A673 (cell line): ENCODE measurements around the gene PAX3.

ENCODE experiments used
- EZH2 ChIP-seq: fragments of 200-600 bp; sonication (generic); IDR thresholded peaks from 2 replicates; pipeline ENCODE4 v1.6.1; 2017; ENCODE audit warnings: borderline replicate concordance, low read depth, mild to moderate bottlenecking, mixed read lengths, antibody characterized with exemption, low read length; ENCODE audit not compliant: poor library complexity, severe bottlenecking
- TF ChIP-seq, protein P1 (sequence below): fragments of 300-800, 200-600 bp; sonication (generic); conservative IDR thresholded peaks from 2 replicates; pipeline ENCODE4 v1.5.1; 2017; ENCODE audit warnings: low read depth, mild to moderate bottlenecking, antibody characterized with exemption, low read length, moderate library complexity, mixed read lengths

DNA sequence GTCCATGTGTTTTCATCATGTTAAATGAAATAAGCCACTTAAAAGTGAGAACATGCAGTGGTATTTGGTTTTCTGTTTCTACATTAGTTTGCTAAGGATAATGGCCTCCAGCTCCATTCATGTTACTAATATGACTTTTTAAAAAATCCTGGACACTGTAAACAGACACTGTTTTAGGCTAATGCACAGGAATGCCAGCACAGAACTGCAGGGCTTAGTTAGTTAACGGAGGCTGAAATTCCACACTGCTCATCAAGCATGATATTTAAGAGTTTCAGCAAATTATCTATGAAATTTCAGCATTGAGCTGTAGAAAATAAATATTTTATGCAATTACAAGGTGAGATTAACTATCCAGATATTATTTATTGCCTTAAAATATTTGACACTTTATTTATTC, 42.5 kb upstream of the PAX3 start:
- TF ChIP-seq, protein P1, sequence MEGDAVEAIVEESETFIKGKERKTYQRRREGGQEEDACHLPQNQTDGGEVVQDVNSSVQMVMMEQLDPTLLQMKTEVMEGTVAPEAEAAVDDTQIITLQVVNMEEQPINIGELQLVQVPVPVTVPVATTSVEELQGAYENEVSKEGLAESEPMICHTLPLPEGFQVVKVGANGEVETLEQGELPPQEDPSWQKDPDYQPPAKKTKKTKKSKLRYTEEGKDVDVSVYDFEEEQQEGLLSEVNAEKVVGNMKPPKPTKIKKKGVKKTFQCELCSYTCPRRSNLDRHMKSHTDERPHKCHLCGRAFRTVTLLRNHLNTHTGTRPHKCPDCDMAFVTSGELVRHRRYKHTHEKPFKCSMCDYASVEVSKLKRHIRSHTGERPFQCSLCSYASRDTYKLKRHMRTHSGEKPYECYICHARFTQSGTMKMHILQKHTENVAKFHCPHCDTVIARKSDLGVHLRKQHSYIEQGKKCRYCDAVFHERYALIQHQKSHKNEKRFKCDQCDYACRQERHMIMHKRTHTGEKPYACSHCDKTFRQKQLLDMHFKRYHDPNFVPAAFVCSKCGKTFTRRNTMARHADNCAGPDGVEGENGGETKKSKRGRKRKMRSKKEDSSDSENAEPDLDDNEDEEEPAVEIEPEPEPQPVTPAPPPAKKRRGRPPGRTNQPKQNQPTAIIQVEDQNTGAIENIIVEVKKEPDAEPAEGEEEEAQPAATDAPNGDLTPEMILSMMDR, result no peak
- TF ChIP-seq EZH2, result no peak
